ENCODE results near the gene CHD9.

Gene CHD9

GRCh38 chr16:53091466-53092211 lies 36.8 kb downstream of the CHD9 start:
- peak; percentile 98 for DNase-seq (ENCODE audit: low read depth)

- no peak for DNase-seq (ENCODE audit: low read depth)
Measured at GRCh38 chr16:53092284-53092683, 37.5 kb downstream of the CHD9 start.

- no peak for DNase-seq (ENCODE audit: low read depth)
Measured at GRCh38 chr16:53093162-53093744, 38.5 kb downstream of the CHD9 start.

- DNase-seq (ENCODE audit: low read depth) = no peak
Measured at GRCh38 chr16:53094013-53094630, 39.3 kb downstream of the CHD9 start.

- no peak for DNase-seq (ENCODE audit: low read depth)
Measured at GRCh38 chr16:53097190-53097589, 42.4 kb downstream of the CHD9 start.

GRCh38 chr16:53098526-53099317 lies 43.9 kb downstream of the CHD9 start:
- DNase-seq (ENCODE audit: low read depth) = peak; percentile 96

- peak; percentile 92 for DNase-seq (ENCODE audit: low read depth)
Measured at GRCh38 chr16:53099318-53100130, 44.7 kb downstream of the CHD9 start.

- DNase-seq (ENCODE audit: low read depth) = no peak
Measured at GRCh38 chr16:53100131-53100748, 45.4 kb downstream of the CHD9 start.

GRCh38 chr16:53100889-53101288 lies 46.1 kb downstream of the CHD9 start:
- no peak for DNase-seq (ENCODE audit: low read depth)

- DNase-seq (ENCODE audit: low read depth) = no peak
Measured at GRCh38 chr16:53103811-53104210, 49.0 kb downstream of the CHD9 start.

GRCh38 chr16:53105565-53105964 lies 50.8 kb downstream of the CHD9 start:
- DNase-seq (ENCODE audit: low read depth) = no peak

- peak; percentile 18 for DNase-seq (ENCODE audit: low read depth)
Measured at GRCh38 chr16:53111078-53111791, 56.4 kb downstream of the CHD9 start.

- DNase-seq (ENCODE audit: low read depth) = no peak
Measured at GRCh38 chr16:53112015-53112414, 57.2 kb downstream of the CHD9 start.

- no peak for DNase-seq (ENCODE audit: low read depth)
Measured at GRCh38 chr16:53115047-53115446, 60.3 kb downstream of the CHD9 start.

GRCh38 chr16:53115773-53116172 lies 61.0 kb downstream of the CHD9 start:
- DNase-seq (ENCODE audit: low read depth) = no peak

GRCh38 chr16:53121043-53121620 lies 66.3 kb downstream of the CHD9 start:
- no peak for DNase-seq (ENCODE audit: low read depth)

GRCh38 chr16:53121661-53122060 lies 66.9 kb downstream of the CHD9 start:
- DNase-seq (ENCODE audit: low read depth) = no peak

- no peak for DNase-seq (ENCODE audit: low read depth)
Measured at GRCh38 chr16:53123747-53124146, 69.0 kb downstream of the CHD9 start.

- DNase-seq (ENCODE audit: low read depth) = no peak
Measured at GRCh38 chr16:53126390-53126789, 71.6 kb downstream of the CHD9 start.

Measured in fibroblast of gingiva (primary cell).